Measurements from ENCODE around the gene ZNF148.

ZNF148 gene

GRCh38 chr3:125229168-125229567, 146.0 kb downstream of the ZNF148 start:
- no peaks in the 10 kb centered on the region for H3K9me3 ChIP-seq (ENCODE audit: control insufficient read depth, low read length)
- H3K4me3 ChIP-seq (ENCODE audit: extremely low read depth, insufficient read depth, low read length, poor library complexity, severe bottlenecking) = no peak overlapping the region
- no peak overlapping the region for H3K27ac ChIP-seq (ENCODE audit: low read depth, low read length, severe bottlenecking)
- 89 to 97% methylated on average over 3 to 4 of the region's 7 CpGs for WGBS, 2 experiments (ENCODE audit: insufficient coverage in 2 of 2)
- peaks cover 17% of the 10 kb centered on the region for H3K36me3 ChIP-seq (ENCODE audit: control insufficient read depth, insufficient read depth, low read length)
- peaks cover 6% of the 10 kb centered on the region for H3K4me1 ChIP-seq (ENCODE audit: control insufficient read depth, insufficient read depth, low read length, poor library complexity, severe bottlenecking)

- H3K36me3 ChIP-seq (ENCODE audit: control insufficient read depth, insufficient read depth, low read length) = no peaks in the 10 kb centered on the region
- no peaks in the 10 kb centered on the region for H3K4me1 ChIP-seq (ENCODE audit: control insufficient read depth, insufficient read depth, low read length, poor library complexity, severe bottlenecking)
- no peak overlapping the region for H3K4me3 ChIP-seq (ENCODE audit: extremely low read depth, insufficient read depth, low read length, poor library complexity, severe bottlenecking)
- no peaks in the 10 kb centered on the region for H3K9me3 ChIP-seq (ENCODE audit: control insufficient read depth, low read length)
- WGBS, 2 experiments (ENCODE audit: insufficient coverage in 2 of 2) = 94% methylated on average over 2 of the region's 3 CpGs; no CpG with 5 or more reads in 1 of the 2 experiments
- H3K27ac ChIP-seq (ENCODE audit: low read depth, low read length, severe bottlenecking) = no peak overlapping the region
Observed at GRCh38 chr3:125221831-125222230, 153.3 kb downstream of the ZNF148 start.

- H3K27ac ChIP-seq (ENCODE audit: low read depth, low read length, severe bottlenecking) = no peak overlapping the region
- H3K4me1 ChIP-seq (ENCODE audit: control insufficient read depth, insufficient read depth, low read length, poor library complexity, severe bottlenecking) = no peaks in the 10 kb centered on the region
- H3K36me3 ChIP-seq (ENCODE audit: control insufficient read depth, insufficient read depth, low read length) = no peaks in the 10 kb centered on the region
- H3K4me3 ChIP-seq (ENCODE audit: extremely low read depth, insufficient read depth, low read length, poor library complexity, severe bottlenecking) = no peak overlapping the region
- WGBS, 2 experiments (ENCODE audit: insufficient coverage in 2 of 2) = 86% methylated on average over 3 to 7 of the region's 7 CpGs
- no peaks in the 10 kb centered on the region for H3K9me3 ChIP-seq (ENCODE audit: control insufficient read depth, low read length)
Observed at GRCh38 chr3:125220727-125221429, 154.2 kb downstream of the ZNF148 start.

- H3K27ac ChIP-seq (ENCODE audit: low read depth, low read length, severe bottlenecking) = no peak overlapping the region
- H3K36me3 ChIP-seq (ENCODE audit: control insufficient read depth, insufficient read depth, low read length) = no peaks in the 10 kb centered on the region
- 92 to 96% methylated on average over 4 to 7 of the region's 10 CpGs for WGBS, 2 experiments (ENCODE audit: insufficient coverage in 2 of 2)
- no peak overlapping the region for H3K4me3 ChIP-seq (ENCODE audit: extremely low read depth, insufficient read depth, low read length, poor library complexity, severe bottlenecking)
- H3K9me3 ChIP-seq (ENCODE audit: control insufficient read depth, low read length) = no peaks in the 10 kb centered on the region
- H3K4me1 ChIP-seq (ENCODE audit: control insufficient read depth, insufficient read depth, low read length, poor library complexity, severe bottlenecking) = no peaks in the 10 kb centered on the region
Observed at GRCh38 chr3:125220183-125220582, 154.9 kb downstream of the ZNF148 start.

- Histone ChIP-seq H3K4me1 (ENCODE audit: control insufficient read depth, insufficient read depth, low read length, poor library complexity, severe bottlenecking) (no peaks in the 10 kb centered on the region), H3K9me3 (ENCODE audit: control insufficient read depth, low read length) (no peaks in the 10 kb centered on the region), H3K36me3 (ENCODE audit: control insufficient read depth, insufficient read depth, low read length) (no peaks in the 10 kb centered on the region), H3K4me3 (ENCODE audit: extremely low read depth, insufficient read depth, low read length, poor library complexity, severe bottlenecking) (no peak overlapping the region), H3K27ac (ENCODE audit: low read depth, low read length, severe bottlenecking) (no peak overlapping the region)
- WGBS, 2 experiments (ENCODE audit: insufficient coverage in 2 of 2) = 77 to 93% methylated on average over 6 to 7 of the region's 8 CpGs
Observed at GRCh38 chr3:125219261-125219701, 155.8 kb downstream of the ZNF148 start.

GRCh38 chr3:125214738-125215137, 160.4 kb downstream of the ZNF148 start:
- Histone ChIP-seq H3K4me1 (ENCODE audit: control insufficient read depth, insufficient read depth, low read length, poor library complexity, severe bottlenecking) (peaks cover 5% of the 10 kb centered on the region), H3K4me3 (ENCODE audit: extremely low read depth, insufficient read depth, low read length, poor library complexity, severe bottlenecking) (no peak overlapping the region), H3K36me3 (ENCODE audit: control insufficient read depth, insufficient read depth, low read length) (no peaks in the 10 kb centered on the region), H3K27ac (ENCODE audit: low read depth, low read length, severe bottlenecking) (no peak overlapping the region), H3K9me3 (ENCODE audit: control insufficient read depth, low read length) (no peaks in the 10 kb centered on the region)
- WGBS, 2 experiments (ENCODE audit: insufficient coverage in 2 of 2) = no CpG with 5 or more reads among the region's 3 CpGs

- Histone ChIP-seq H3K4me1 (ENCODE audit: control insufficient read depth, insufficient read depth, low read length, poor library complexity, severe bottlenecking) (peaks cover 5% of the 10 kb centered on the region), H3K9me3 (ENCODE audit: control insufficient read depth, low read length) (no peaks in the 10 kb centered on the region)
- WGBS, 2 experiments (ENCODE audit: insufficient coverage in 2 of 2) = 70 to 92% methylated on average over 4 to 5 of the region's 7 CpGs
Observed at GRCh38 chr3:125213946-125214542, 161.1 kb downstream of the ZNF148 start.

GRCh38 chr3:125213364-125213755, 161.8 kb downstream of the ZNF148 start:
- Histone ChIP-seq H3K4me1 (ENCODE audit: control insufficient read depth, insufficient read depth, low read length, poor library complexity, severe bottlenecking) (peaks cover 5% of the 10 kb centered on the region), H3K36me3 (ENCODE audit: control insufficient read depth, insufficient read depth, low read length) (no peaks in the 10 kb centered on the region), H3K9me3 (ENCODE audit: control insufficient read depth, low read length) (no peaks in the 10 kb centered on the region), H3K27ac (ENCODE audit: low read depth, low read length, severe bottlenecking) (no peak overlapping the region), H3K4me3 (ENCODE audit: extremely low read depth, insufficient read depth, low read length, poor library complexity, severe bottlenecking) (no peak overlapping the region)
- 94 to 96% methylated on average over 2 to 4 of the region's 4 CpGs for WGBS, 2 experiments (ENCODE audit: insufficient coverage in 2 of 2)

More at GRCh38 chr3:125213946-125214542, 161.1 kb downstream of the ZNF148 start:
- no peak overlapping the region for H3K27ac ChIP-seq (ENCODE audit: low read depth, low read length, severe bottlenecking)
- H3K4me3 ChIP-seq (ENCODE audit: extremely low read depth, insufficient read depth, low read length, poor library complexity, severe bottlenecking) = no peak overlapping the region
- H3K36me3 ChIP-seq (ENCODE audit: control insufficient read depth, insufficient read depth, low read length) = no peaks in the 10 kb centered on the region

GRCh38 chr3:125212509-125213363, 162.4 kb downstream of the ZNF148 start, which contains the start of gene SLC12A8:
TSS of gene SLC12A8 (minus strand) at chr3:125212748. CDS start at chr3:125211349, 1,399 bp downstream.
- Histone ChIP-seq H3K9me3 (ENCODE audit: control insufficient read depth, low read length) (no peaks in the 10 kb centered on the region), H3K4me1 (ENCODE audit: control insufficient read depth, insufficient read depth, low read length, poor library complexity, severe bottlenecking) (peaks cover 5% of the 10 kb centered on the region), H3K36me3 (ENCODE audit: control insufficient read depth, insufficient read depth, low read length) (no peaks in the 10 kb centered on the region), H3K4me3 (ENCODE audit: extremely low read depth, insufficient read depth, low read length, poor library complexity, severe bottlenecking) (peak within 1 kb of the TSS; percentile 53), H3K27ac (ENCODE audit: low read depth, low read length, severe bottlenecking) (no peak within 1 kb of the TSS)
- 7 to 8% methylated on average over 21 to 33 of the region's 55 CpGs for WGBS, 2 experiments (ENCODE audit: insufficient coverage in 2 of 2)

GRCh38 chr3:125212091-125212508, 163.0 kb downstream of the ZNF148 start:
- Histone ChIP-seq H3K36me3 (ENCODE audit: control insufficient read depth, insufficient read depth, low read length) (no peaks in the 10 kb centered on the region), H3K4me3 (ENCODE audit: extremely low read depth, insufficient read depth, low read length, poor library complexity, severe bottlenecking) (peak overlapping the region; percentile 53), H3K4me1 (ENCODE audit: control insufficient read depth, insufficient read depth, low read length, poor library complexity, severe bottlenecking) (peaks cover 5% of the 10 kb centered on the region), H3K9me3 (ENCODE audit: control insufficient read depth, low read length) (no peaks in the 10 kb centered on the region), H3K27ac (ENCODE audit: low read depth, low read length, severe bottlenecking) (no peak overlapping the region)
- WGBS, 2 experiments (ENCODE audit: insufficient coverage in 2 of 2) = 2 to 8% methylated on average over 11 to 24 of the region's 28 CpGs
